Stomach (tissue), 9 donors: ENCODE data around the gene SRCIN1. TPM values are rescaled to one million over a fixed set of nuclear protein-coding genes. Genes with fewer than 3 reads are reported as not detected.

Experiments used
- DNase-seq, 2 donors: peaks; one replicate each; pipeline versions ENCODE4 v3.0.0 to v3.0.0-alpha.2; 2013 to 2019
- H3K27ac ChIP-seq, 5 donors: fragments of 200-600 bp in 4 of 5; sonication (generic) in 4 of 5; one replicate each; pipeline ENCODE4 v1.5.1; 2013 to 2019; ENCODE audit warnings: mild to moderate bottlenecking in 1 of 5, moderate library complexity in 1 of 5
- H3K27me3 ChIP-seq, 3 donors: fragments of 200-600 bp; sonication (generic); one replicate each; pipeline ENCODE4 v1.5.1; 2017 to 2019; ENCODE audit warnings: mixed run types in 1 of 3
- H3K36me3 ChIP-seq, 4 donors: fragments of 200-600 bp; sonication (generic); 1 replicate in 3 of 4; 2 replicates in 1 of 4; pipeline ENCODE4 v1.5.1; 2016 to 2019
- H3K4me1 ChIP-seq, 4 donors: fragments of 200-600 bp; sonication (generic); one replicate each; pipeline ENCODE4 v1.5.1; 2016 to 2019
- H3K4me3 ChIP-seq, 4 donors: fragments of 200-600 bp; sonication (generic) in 3 of 4; one replicate each; pipeline ENCODE4 v1.5.1; 2016 to 2019; ENCODE audit warnings: mild to moderate bottlenecking in 1 of 4
- H3K9me3 ChIP-seq, 4 donors: fragments of 200-600 bp; sonication (generic); one replicate each; pipeline ENCODE4 v1.5.1; 2016 to 2019
- CTCF ChIP-seq, 7 experiments: fragments of 450-650 bp in 4 of 7; fragments of 200-600 bp in 3 of 7; sonication (generic) in 3 of 7; IDR thresholded peaks; one replicate each; pipeline ENCODE4 v1.5.1; 2016 to 2019; ENCODE audit warnings: antibody characterized with exemption in 7 of 7, control low read depth in 2 of 7, mild to moderate bottlenecking in 1 of 7
- EP300 ChIP-seq: sonication (generic); formaldehyde crosslinking; IDR thresholded peaks from one replicate; pipeline ENCODE4 v1.6.1; 2017; ENCODE audit warnings: antibody characterized with exemption
- POLR2A ChIP-seq, 4 donors: fragments of 450-650 bp; IDR thresholded peaks; one replicate each; pipeline ENCODE4 v1.6.1; 2016; ENCODE audit warnings: antibody characterized with exemption in 4 of 4, control low read depth in 2 of 4, mild to moderate bottlenecking in 1 of 4, moderate library complexity in 1 of 4
- POLR2AphosphoS5 ChIP-seq, 3 donors: sonication (generic); formaldehyde crosslinking; IDR thresholded peaks; one replicate each; pipeline ENCODE4 v1.6.1; 2016; ENCODE audit warnings: antibody characterized with exemption in 3 of 3
- WGBS, 5 donors: extraction: QIAGEN DNeasy Blood & Tissue Kit in 3 of 5; methylation state at CpG; one replicate each; pipeline versions ENCODE4 v1.1.5 to v1.1.7; 2013 to 2018; 5-methylcytosine and 5-hydroxymethylcytosine counted together
- intact Hi-C: fragments of 100-400 bp; cut with DNase I; formaldehyde crosslinking; loops from one replicate; pipeline ENCODE4 v1.15.1; 2023; ENCODE audit warnings: low total_unique reads
- polyA plus RNA-seq, 3 donors: library from polyadenylated mRNA; stranded (reverse); fragments of 200-250 nt; gene quantifications; one replicate each; pipeline ENCODE4 v1.2.3, GENCODE V29; 2013
- total RNA-seq, 5 donors: library from RNA; depleted of rRNA; stranded (reverse); fragments of >200 nt; gene quantifications; one replicate each; pipeline versions ENCODE4 v1.1.0 to v1.2.3, GENCODE V29; 2014 to 2016
- donor health status: healthy with polysubstance abuse.
- donor health status: Bipolar disorder and iron deficiency.
- donor health status: healthy.

Gene SRCIN1
- total and polyA plus RNA-seq, 8 donors: 0.29 to 21.9 (median 1.9) TPM

GRCh38 chr17:38509772-38510420, 95.9 kb downstream of the SRCIN1 start:
- H3K9me3 ChIP-seq: no peaks in the 10 kb centered on the region

GRCh38 chr17:38508954-38509771, 96.6 kb downstream of the SRCIN1 start:
- Histone ChIP-seq H3K27me3 (peaks cover 0 to 34% (median 16%) of the 10 kb centered on the region in 3 donors), H3K36me3 (peaks cover 4 to 31% (median 29%) of the 10 kb centered on the region in 4 donors), H3K4me3 (peak overlapping the region; percentile 20 to 41 (median 28)), H3K4me1 (peaks cover 12 to 27% (median 19%) of the 10 kb centered on the region in 4 donors), H3K9me3 (no peaks in the 10 kb centered on the region), H3K27ac (no peak overlapping the region)
- DNase-seq: peak; percentile 79 to 94
- no peak for TF ChIP-seq POLR2A (IDR thresholded peaks at IDR 0.05)
- TF ChIP-seq CTCF (IDR thresholded peaks at IDR 0.05): peak in 5 of 7 experiments; percentile 16 to 72 (median 64)
- intact Hi-C loops: no loop called here
- 42 to 56% (median 44%) methylated on average over 26 to 27 of the region's 27 CpGs for whole genome bisulfite sequencing, 5 donors

More at GRCh38 chr17:38509772-38510420, 95.9 kb downstream of the SRCIN1 start:
- Histone ChIP-seq H3K27ac (no peak overlapping the region), H3K4me3 (peak overlapping the region; percentile 20 to 41 (median 28)), H3K27me3 (peaks cover 0 to 34% (median 16%) of the 10 kb centered on the region in 3 donors), H3K36me3 (peaks cover 4 to 24% (median 23%) of the 10 kb centered on the region in 4 donors), H3K4me1 (peaks cover 12 to 27% (median 19%) of the 10 kb centered on the region in 4 donors)
- TF ChIP-seq EP300 (no peak), CTCF (IDR thresholded peaks at IDR 0.05) (no peak), POLR2AphosphoS5 (IDR thresholded peaks at IDR 0.05) (no peak), POLR2A (IDR thresholded peaks at IDR 0.05) (no peak)
- peak in 1 of 2 donors; percentile 56 for DNase-seq
- intact Hi-C loops: no loop called here
- 2 to 22% (median 12%) methylated on average over 4 to 80 of the region's 80 CpGs for WGBS, 5 donors

GRCh38 chr17:38508570-38508950, 97.2 kb downstream of the SRCIN1 start:
- whole genome bisulfite sequencing, 5 donors: 82 to 92% (median 88%) methylated on average over 6 of the region's 6 CpGs
- Histone ChIP-seq H3K4me3 (no peak overlapping the region), H3K36me3 (peaks cover 4 to 37% (median 35%) of the 10 kb centered on the region in 4 donors), H3K4me1 (peaks cover 12 to 27% (median 19%) of the 10 kb centered on the region in 4 donors), H3K27me3 (peaks cover 0 to 34% (median 16%) of the 10 kb centered on the region in 3 donors), H3K27ac (no peak overlapping the region), H3K9me3 (no peaks in the 10 kb centered on the region)
- intact Hi-C loops: no loop called here
- DNase-seq: no peak
- TF ChIP-seq CTCF (IDR thresholded peaks at IDR 0.05) (no peak), POLR2A (IDR thresholded peaks at IDR 0.05) (no peak), POLR2AphosphoS5 (IDR thresholded peaks at IDR 0.05) (no peak), EP300 (no peak)

GRCh38 chr17:38507921-38508569, 97.7 kb downstream of the SRCIN1 start:
- H3K27me3 ChIP-seq: peaks cover 0 to 34% (median 16%) of the 10 kb centered on the region in 3 donors
- no peaks in the 10 kb centered on the region for H3K9me3 ChIP-seq
- H3K27ac ChIP-seq: no peak overlapping the region
- H3K36me3 ChIP-seq: peaks cover 8 to 42% (median 40%) of the 10 kb centered on the region in 4 donors
- intact Hi-C loops: no loop called here
- no peak for DNase-seq
- TF ChIP-seq POLR2AphosphoS5 (IDR thresholded peaks at IDR 0.05): no peak
- TF ChIP-seq EP300: no peak
- TF ChIP-seq POLR2A (IDR thresholded peaks at IDR 0.05): no peak
- no peak for TF ChIP-seq CTCF (IDR thresholded peaks at IDR 0.05)
- H3K4me1 ChIP-seq: peaks cover 12 to 27% (median 19%) of the 10 kb centered on the region in 4 donors
- WGBS, 5 donors: 82 to 91% (median 83%) methylated on average over 3 of the region's 3 CpGs
- no peak overlapping the region for H3K4me3 ChIP-seq
